Type B pancreatic cell (in vitro differentiated cells): ENCODE data around the gene EFEMP1. TPM values are rescaled to one million over a fixed set of nuclear protein-coding genes. Genes with fewer than 3 reads are reported as not detected.

Experiments used
- DNase-seq: peaks from one replicate; pipeline ENCODE4 v3.0.0; 2021; ENCODE audit warnings: mixed read lengths; ENCODE audit not compliant: unreplicated experiment; ENCODE audit errors: extremely low spot score
- H3K27ac Mint-ChIP-seq: 2 replicates; pipeline ENCODE4 v1.8.0; 2021; ENCODE audit warnings: mild to moderate bottlenecking, mixed read lengths
- H3K27me3 Mint-ChIP-seq: 2 replicates; pipeline ENCODE4 v1.8.0; 2021; ENCODE audit warnings: mixed read lengths
- H3K36me3 Mint-ChIP-seq: 2 replicates; pipeline ENCODE4 v1.8.0; 2021; ENCODE audit warnings: mixed read lengths
- H3K4me1 Mint-ChIP-seq: one replicate; pipeline ENCODE4 v1.8.0; 2021; ENCODE audit warnings: mixed read lengths; ENCODE audit not compliant: unreplicated experiment
- H3K4me3 Mint-ChIP-seq: 2 replicates; pipeline ENCODE4 v1.8.0; 2021; ENCODE audit warnings: mild to moderate bottlenecking, mixed read lengths
- H3K9me3 Mint-ChIP-seq: 2 replicates; pipeline ENCODE4 v1.8.0; 2021; ENCODE audit warnings: mixed read lengths
- total RNA-seq: library from RNA; stranded (reverse); gene quantifications from 2 replicates; pipeline ENCODE4 v1.2.1, GENCODE V29; 2021; ENCODE audit warnings: low replicate concordance
- TF ChIP-seq, protein P1 (sequence below): fragments of 200-600 bp; sonication (generic); conservative IDR thresholded peaks from 2 replicates; pipeline ENCODE4 v1.5.0; 2021; ENCODE audit warnings: antibody characterized with exemption, mild to moderate bottlenecking

Gene EFEMP1
- total RNA-seq, 1 donor from 2014 or later = 92.5 TPM

DNA sequence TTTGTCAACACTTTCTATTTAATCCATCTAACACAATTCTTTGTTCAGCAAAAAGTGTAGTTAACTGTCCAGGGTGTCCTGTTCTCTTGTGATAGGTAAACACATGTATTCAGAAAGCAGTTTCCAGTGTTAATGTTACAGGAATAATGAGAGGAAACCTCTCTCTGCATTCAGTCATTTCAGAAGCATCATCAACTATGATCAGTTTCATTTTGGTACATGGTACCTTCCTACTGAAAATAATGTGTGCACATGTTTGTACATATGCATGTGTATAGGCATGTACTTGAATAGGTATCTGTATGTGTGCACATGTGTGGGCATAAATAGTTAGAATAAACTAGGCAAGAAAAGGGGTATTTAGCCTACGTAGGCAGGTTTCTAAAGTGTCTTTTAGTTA, 16.6 kb downstream of the EFEMP1 start:
- H3K4me3 Mint-ChIP-seq = no peak overlapping the region
- H3K9me3 Mint-ChIP-seq = peaks cover 3% of the 10 kb centered on the region
- H3K27me3 Mint-ChIP-seq = no peaks in the 10 kb centered on the region
- H3K27ac Mint-ChIP-seq = no peak overlapping the region
- DNase-seq = no peak
- TF ChIP-seq, protein P1, sequence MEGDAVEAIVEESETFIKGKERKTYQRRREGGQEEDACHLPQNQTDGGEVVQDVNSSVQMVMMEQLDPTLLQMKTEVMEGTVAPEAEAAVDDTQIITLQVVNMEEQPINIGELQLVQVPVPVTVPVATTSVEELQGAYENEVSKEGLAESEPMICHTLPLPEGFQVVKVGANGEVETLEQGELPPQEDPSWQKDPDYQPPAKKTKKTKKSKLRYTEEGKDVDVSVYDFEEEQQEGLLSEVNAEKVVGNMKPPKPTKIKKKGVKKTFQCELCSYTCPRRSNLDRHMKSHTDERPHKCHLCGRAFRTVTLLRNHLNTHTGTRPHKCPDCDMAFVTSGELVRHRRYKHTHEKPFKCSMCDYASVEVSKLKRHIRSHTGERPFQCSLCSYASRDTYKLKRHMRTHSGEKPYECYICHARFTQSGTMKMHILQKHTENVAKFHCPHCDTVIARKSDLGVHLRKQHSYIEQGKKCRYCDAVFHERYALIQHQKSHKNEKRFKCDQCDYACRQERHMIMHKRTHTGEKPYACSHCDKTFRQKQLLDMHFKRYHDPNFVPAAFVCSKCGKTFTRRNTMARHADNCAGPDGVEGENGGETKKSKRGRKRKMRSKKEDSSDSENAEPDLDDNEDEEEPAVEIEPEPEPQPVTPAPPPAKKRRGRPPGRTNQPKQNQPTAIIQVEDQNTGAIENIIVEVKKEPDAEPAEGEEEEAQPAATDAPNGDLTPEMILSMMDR = no peak
- peaks cover 23% of the 10 kb centered on the region for H3K36me3 Mint-ChIP-seq
- no peaks in the 10 kb centered on the region for H3K4me1 Mint-ChIP-seq

DNA sequence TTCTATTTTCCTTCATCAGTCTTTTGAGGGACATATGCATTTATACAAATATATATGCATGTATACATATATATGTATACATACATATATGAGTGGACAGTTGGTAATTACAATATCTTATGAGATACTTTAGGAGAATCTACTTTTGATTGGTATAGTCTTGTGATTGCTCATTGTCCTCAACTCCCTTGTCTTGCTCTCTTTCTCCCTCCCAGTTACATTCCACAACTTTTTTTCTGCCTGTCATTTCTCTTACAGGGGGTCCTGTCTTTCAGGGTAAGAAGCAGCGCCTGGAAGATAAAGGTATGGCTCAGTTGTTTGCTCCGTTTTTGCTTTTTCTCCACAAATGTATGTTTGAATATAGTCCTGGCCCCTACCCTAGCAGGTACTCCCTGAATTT, 19.9 kb downstream of the EFEMP1 start:
- peaks cover 4% of the 10 kb centered on the region for H3K9me3 Mint-ChIP-seq
- H3K27me3 Mint-ChIP-seq = no peaks in the 10 kb centered on the region
- TF ChIP-seq, protein P1 = no peak
- H3K4me3 Mint-ChIP-seq = no peak overlapping the region
- H3K4me1 Mint-ChIP-seq = peaks cover 22% of the 10 kb centered on the region
- H3K27ac Mint-ChIP-seq = no peak overlapping the region
- DNase-seq = no peak
- H3K36me3 Mint-ChIP-seq = peaks cover 19% of the 10 kb centered on the region

DNA sequence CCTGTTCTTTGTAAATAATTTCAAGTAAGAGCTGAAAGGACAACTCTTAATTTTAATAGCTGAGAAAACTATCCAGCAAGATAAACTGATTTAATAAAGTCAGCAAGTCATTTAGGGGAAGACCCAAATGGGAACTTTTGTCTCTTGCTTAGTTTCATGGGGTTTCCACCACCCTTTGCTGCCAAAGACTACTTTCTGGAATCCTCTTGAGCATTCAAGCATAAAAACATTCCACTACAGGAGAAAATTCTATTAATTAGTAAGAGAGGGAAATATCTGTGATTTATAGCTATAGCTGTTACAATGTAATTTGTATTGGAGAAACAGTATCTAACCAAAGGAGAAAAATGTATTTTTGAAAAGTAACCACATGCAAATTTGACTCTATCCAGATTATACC, 20.6 kb downstream of the EFEMP1 start:
- H3K27me3 Mint-ChIP-seq = no peaks in the 10 kb centered on the region
- H3K4me1 Mint-ChIP-seq = peaks cover 22% of the 10 kb centered on the region
- H3K36me3 Mint-ChIP-seq = peaks cover 24% of the 10 kb centered on the region
- H3K27ac Mint-ChIP-seq = peak overlapping the region; percentile 24
- TF ChIP-seq, protein P1 = no peak
- H3K9me3 Mint-ChIP-seq = peaks cover 4% of the 10 kb centered on the region
- DNase-seq = no peak
- no peak overlapping the region for H3K4me3 Mint-ChIP-seq

DNA sequence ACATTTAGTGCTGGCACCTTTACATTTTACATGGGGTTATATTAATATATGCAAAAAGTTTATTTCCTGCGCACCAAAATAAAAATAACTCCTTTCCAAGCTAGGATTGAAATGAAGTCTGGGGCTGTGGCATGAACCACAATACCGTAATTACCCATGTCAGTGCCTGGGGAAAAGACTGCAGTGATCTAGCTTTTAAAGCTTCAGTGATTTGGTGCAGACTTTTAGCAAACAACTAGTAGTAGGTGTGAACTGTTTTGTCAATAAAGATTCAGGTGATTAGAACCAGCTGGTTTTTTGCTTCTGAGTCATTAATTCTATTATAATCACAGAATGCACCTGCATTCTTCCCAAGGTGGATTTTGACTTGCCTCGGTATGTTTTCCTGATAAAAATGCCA, 21.2 kb downstream of the EFEMP1 start:
- peaks cover 4% of the 10 kb centered on the region for H3K9me3 Mint-ChIP-seq
- TF ChIP-seq, protein P1 = no peak
- no peaks in the 10 kb centered on the region for H3K27me3 Mint-ChIP-seq
- H3K4me3 Mint-ChIP-seq = no peak overlapping the region
- DNase-seq = no peak
- peak overlapping the region; percentile 97 for H3K27ac Mint-ChIP-seq
- peaks cover 24% of the 10 kb centered on the region for H3K36me3 Mint-ChIP-seq
- peaks cover 22% of the 10 kb centered on the region for H3K4me1 Mint-ChIP-seq

DNA sequence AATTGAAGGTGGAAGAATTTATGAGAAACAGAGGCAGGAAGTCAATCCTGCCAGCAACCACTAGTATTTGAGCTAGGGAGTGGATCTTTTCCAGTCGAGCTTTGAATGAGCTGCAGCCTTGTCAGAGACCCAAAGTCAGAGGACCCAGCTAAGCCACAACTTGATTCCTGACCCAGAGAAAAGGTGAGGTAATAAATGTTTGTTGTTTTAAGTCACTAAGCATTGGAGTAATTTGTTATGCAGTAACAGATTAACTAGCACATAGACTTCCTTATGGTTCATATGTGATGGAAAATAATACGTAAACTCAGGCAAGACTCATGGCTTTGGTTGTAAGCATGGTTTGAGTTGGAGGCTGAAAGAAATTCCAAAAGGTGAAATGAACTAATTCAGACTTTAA, 21.6 kb downstream of the EFEMP1 start:
- DNase-seq = no peak
- Mint-ChIP-seq H3K36me3 (peaks cover 23% of the 10 kb centered on the region), H3K4me1 (peaks cover 22% of the 10 kb centered on the region), H3K27ac (peak overlapping the region; percentile 97), H3K9me3 (peaks cover 4% of the 10 kb centered on the region), H3K27me3 (no peaks in the 10 kb centered on the region), H3K4me3 (no peak overlapping the region)
- TF ChIP-seq, protein P1 = no peak

DNA sequence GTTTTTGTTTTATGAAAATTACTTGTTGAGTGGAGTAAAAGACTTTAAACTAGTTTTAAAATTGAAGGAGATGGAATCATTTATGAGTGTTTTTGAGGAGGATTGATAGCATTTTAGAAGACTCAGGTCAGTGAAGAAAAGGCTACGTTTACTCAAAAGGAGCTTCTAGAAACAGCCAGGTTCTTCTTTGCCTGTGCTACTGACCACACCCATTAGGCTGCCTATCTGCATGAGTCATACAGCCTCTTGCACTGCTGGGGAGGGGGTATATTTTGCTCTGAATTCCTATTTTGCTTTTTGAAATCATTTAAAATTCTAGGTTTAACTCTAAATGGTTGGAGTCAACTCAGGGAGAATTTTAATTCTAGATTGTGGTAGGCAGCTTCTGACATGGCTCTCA, 22.3 kb downstream of the EFEMP1 start:
- H3K9me3 Mint-ChIP-seq = peaks cover 4% of the 10 kb centered on the region
- TF ChIP-seq, protein P1 = no peak
- DNase-seq = no peak
- peaks cover 24% of the 10 kb centered on the region for H3K36me3 Mint-ChIP-seq
- no peaks in the 10 kb centered on the region for H3K27me3 Mint-ChIP-seq
- H3K27ac Mint-ChIP-seq = peak overlapping the region; percentile 97
- no peak overlapping the region for H3K4me3 Mint-ChIP-seq
- H3K4me1 Mint-ChIP-seq = peaks cover 22% of the 10 kb centered on the region
